GM19452 (cell line): Measurements from ENCODE around the gene PRSS22.

ENCODE experiments used
- ATAC-seq: cut with Tn5 transposase; IDR thresholded peaks from one replicate; pipeline ENCODE4 v1.9.1; 2021; ENCODE audit not compliant: unreplicated experiment

PRSS22 gene

DNA sequence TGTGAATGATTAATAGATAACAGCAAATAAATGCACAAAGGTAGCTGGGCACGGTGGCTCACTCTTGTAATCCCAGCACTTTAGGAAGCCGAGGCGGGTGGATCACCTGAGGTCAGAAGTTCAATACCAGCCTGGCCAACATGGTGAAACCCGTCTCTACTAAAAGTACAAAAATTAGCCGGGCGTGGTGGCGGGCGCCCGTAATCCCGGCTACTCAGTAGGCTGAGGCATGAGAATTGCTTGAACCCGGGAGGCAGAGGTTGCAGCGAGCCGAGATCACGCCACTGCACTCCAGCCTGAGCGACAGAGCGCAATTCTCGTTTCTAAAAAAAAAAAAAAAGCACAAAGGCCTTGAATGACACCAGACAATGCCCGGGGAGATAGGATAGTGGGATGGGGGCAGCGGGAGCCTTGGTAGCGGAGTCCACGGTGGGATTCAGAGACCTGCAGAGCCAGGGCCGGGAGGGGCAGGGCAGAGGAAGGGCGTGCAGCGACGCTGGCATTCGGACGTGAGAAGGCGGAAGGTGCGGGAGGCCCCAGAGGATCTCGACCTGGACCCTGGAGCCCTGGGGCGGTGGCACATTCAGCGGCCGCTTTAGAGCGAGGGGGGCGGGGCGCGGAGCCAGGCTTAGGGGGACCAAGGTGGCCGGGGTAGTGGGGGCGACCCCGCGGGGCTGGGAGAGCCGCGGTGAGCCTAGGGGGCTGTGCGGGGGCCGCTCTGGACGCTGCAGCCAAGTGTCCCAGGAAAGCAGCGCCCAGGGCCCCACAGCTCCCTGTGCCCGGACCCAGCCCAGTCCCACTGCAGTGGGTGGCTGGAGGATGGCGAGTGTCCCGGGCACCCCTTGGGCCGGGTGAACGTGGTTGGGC is 24.0 kb upstream of the PRSS22 start:
- ATAC-seq: peak; percentile 21

DNA sequence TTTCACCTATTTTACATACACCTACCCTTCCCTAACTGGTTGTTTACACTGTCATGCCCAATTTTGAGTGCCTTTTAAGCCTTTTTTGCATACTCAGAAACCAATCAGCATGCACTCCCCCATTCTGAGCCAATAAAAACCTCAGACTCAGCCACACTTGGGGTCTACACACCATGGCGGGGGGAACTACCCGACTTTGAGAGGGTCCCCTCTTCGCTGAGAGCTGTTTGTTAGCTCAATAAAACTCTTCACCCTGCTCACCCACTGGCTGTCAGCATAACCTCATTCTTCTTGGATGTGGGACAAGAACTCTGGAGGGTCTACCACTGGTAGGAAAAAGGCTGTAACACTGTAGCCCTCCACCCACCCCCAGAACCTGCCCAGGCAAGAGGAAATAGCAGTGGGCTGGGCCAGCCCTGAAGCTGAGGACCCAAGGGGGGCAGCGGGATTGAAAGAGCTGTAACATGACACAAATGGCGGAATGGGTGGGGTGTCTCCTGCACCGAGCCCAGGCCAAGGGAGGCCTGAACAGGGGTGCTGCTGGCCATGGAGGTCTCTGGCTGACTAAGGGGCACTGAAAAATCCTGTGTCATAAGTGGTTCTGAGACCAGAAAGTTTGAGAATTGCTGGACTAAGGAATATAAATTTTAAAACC is 22.0 kb upstream of the PRSS22 start:
- no peak for ATAC-seq

DNA sequence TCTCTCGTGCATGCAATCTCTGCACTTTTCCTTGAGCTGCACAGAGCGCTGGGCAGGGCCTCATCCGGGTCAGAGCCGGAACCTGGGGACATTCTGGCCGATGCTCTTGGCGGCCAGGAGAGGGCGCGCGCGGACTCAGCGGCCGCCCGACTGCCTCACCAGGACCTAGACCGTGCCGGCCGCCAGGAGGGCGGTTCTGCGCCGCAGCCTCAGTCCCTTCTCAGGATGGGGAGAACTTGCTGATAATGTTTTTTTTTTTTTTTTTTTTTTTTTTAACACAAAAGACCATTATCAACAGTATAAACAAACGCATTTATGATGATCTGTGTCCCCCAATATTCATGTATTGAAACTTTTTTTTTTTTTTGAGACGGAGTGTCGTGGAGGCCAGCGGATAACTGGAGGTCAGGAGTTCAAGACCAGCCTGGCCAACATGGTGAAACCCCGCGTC is 17.0 kb upstream of the PRSS22 start:
- peak; percentile 60 for ATAC-seq

DNA sequence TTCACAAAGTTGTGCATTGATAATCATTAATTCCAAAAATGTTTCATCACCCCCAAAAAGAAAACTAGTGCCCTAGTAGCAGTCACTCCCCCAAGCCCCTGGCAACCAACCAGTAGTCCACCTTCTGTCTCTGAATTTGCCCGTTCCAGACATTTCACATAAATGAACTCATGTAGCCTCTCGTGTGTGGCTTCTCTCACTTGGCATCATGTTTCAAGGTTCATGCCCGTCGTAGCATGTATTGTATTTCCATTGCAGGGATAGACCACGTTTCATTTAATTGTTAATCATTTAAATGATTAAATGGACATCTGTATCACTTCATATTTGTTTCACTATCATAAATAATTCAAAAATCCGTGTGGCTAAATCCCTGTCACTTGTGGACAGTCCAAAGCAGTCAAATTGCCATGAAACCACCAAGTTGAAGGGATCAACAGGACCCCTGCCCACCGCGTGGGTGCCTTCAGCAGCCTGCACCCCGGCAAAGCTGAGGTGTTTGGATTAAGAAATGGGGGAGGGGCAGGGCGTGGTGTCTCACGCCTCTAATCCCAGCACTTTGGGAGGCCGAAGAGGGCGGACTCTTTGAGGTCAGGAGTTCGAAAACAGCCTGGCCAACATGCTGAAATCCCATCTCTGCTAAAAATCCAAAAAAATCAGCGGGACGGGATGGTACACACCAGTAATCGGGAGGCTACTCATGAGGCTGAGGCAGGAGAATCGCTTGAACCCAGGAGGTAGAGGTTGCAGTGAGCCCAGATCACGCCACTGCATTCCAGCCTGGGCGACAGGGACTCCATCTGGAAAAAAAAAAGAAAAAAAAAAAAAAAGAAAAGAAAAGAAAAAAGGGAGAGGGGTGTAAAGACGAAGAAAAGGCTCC is 16.3 kb upstream of the PRSS22 start:
- ATAC-seq: no peak

DNA sequence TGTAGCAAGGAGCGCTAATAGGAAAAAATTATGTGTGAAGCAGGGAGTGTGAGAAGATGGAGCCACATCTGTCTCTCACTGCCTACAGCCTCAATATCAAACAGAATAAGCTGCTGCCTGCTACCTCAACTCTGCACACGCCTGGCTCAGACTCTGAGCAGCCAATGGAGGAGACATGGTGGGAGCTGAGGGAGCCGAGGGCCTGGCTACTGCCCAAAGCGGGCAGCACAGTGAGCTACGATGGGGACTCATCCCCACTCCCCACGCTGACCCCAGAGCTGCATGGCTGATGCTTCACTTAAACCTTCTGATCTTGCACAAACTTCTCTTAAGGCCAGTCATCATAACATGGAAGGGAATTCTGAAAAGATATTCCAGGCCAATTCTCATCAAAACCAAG is 14.0 kb upstream of the PRSS22 start:
- no peak for ATAC-seq

DNA sequence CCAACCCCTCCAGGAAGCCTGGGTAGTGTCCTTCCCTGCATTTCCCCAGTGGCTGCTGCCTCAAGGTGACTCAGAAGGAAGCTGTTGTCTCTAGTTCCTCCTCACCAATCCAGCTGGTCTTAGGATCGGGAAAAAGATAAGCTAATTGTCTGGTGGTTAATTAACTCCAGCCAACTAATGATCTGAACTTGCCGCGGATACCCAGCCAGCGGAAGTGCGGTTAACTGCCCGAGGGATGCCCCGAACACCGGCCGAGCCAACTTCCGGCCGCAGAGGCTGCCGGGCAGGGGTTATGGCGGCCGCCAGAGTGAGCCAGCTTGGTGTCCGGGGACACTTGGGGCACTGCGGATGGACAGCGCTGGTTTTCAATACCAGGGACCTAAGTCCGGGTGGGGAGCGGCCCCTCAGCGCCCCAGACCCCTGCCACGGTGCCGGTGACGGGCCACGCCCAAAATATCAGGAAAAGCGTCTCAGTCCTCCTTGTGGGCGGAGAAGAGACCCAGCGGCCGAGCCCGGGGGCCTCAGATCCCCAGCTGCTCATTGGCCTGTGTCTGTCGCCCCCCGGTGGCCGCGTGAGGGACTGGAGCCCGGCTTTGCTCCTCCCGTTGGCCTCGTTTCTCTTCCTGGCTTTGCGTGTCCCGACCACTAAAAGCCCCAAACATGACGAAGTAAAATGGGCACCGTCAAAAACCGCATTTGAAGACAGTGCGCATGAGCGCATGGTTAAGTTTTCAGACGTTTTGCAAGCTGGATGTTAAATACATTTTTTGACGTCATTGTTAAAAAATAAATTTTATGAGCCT is 10.2 kb upstream of the PRSS22 start:
- peak; percentile 91 for ATAC-seq

DNA sequence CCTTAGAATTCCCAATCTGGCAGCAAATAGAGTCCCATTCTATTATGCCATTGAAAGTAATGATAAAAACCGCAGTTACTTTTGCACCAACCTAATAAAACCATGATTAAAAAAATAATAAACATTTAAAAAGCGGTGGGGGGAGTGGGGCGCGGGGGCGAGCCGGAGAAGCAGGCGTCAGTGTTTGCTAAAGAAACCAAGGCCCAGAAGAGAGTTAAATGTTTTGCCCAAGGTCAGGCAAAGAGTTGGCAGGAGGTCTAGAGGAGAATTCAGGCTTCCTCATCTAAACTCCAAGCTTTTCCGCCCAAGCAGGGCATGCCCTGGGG is 9.7 kb upstream of the PRSS22 start:
- ATAC-seq: no peak

- ATAC-seq: no peak
Observed at GRCh38 chr16:2866431-2866830, 8.5 kb upstream of the PRSS22 start.

DNA sequence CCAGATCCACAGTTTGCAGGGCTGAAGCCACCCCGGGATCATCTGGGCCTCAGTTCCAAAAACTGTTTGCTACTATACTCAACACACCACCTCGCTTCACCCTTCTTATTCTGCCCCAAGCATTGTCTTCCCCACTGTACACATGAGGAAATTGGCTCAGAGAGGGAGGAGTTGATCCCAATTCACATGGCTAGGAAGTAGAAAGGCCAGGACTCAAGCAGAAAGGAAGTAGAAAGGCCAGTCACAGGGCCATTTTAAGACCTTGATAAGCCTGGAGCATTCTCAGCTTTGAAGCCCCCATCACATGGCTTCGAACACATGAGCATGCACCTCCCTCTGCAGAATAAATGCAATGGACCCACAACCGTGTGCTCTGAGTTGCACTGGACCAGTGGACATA is 7.7 kb upstream of the PRSS22 start:
- ATAC-seq: no peak

DNA sequence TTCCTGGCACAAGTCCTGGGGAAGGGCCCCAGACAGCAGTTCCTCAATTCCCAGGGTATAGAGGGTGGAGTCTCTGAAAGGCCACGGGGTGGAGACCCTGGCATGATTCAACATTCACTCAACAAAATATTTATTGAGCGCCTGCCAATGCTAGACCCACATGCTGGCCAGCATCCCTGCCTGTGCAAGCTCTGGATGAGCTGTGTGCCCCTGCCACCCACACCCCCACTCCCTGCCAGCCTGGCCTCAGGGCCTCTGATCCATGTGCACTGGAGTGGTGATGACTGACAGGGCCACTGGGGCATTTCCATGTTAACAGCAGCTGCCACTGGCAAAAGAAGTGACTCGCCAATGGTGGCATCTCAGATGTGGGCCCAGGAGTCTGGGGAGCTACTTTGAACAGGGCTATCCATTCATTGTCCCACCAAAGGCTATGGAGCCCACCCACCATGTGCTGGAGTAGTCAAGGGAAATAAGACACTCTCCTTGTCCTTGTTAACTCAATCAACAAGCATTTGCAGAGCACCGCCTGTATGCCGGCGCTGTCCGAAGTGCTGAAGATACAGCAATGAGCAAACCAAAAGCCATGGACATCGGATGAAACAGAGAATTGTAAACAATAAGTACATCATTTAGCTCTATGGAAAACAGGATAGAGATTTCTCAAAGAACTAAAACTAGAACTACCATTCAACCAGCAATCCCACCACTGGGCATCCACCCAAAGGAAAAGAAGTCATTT is 3.0 kb upstream of the PRSS22 start:
- no peak for ATAC-seq

GRCh38 chr16:2859686-2860265 is 1.8 kb upstream of the PRSS22 start:
- no peak for ATAC-seq

- ATAC-seq: no peak
Observed at GRCh38 chr16:2858245-2859025, 465 bp upstream of the PRSS22 start.

DNA sequence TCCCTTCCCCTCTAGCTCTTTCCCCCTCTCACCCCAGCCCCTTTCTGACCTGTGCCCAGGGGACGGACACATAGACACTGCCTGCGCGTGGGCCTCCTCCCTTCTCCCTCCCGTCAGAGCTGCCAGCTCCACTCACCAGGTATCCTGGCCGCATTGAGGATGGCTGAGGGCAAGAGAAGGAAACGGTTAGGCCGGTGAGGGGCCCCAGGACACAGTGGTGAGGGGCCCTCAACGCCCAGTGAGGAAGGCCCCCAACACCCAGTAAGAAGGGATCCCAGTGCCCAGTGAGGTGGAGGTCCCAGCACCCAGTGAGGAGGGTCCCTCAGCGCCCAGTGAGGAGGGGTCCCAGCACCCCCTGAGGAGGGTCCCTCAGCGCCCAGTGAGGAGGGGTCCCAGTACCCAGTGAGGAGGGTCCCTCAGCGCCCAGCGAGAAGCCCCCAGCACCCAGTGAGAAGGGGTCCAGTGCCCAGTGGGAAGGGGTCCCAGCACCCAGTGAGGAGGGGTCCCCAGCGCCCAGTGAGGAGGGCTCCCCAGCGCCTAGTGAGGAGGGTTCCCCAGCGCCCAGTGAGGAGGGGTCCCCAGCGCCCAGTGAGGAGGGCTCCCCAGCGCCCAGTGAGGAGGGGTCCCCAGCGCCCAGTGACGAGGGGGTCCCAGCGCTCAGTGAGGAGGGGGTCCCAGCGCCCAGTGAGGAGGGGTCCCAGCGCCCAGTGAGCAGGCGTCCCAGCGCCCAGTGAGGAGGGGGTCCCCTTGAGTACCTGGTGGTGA is 1.1 kb downstream of the PRSS22 start:
- no peak for ATAC-seq

- no peak for ATAC-seq
Observed at GRCh38 chr16:2856061-2856670, 1.8 kb downstream of the PRSS22 start.

DNA sequence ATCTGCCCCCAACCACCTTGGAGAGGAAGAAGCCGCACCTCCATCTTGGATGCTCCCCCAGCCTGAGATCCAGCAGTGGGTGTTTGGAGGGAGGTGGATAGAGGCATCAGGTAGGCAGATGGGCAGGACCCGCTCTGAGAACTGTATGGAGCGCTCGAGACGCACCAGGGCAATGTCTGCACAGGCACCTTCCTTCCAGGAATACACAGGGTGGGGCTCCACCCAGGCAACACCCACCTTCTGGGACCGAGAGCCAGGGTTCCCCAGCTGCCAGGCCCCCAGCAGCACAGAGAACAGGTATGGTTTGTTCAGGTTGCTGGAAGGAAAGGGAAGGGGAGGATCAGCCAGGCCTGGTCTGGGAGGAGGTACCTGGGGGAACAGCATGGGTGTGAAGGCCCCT is 2.4 kb downstream of the PRSS22 start:
- ATAC-seq: no peak

GRCh38 chr16:2854700-2855309 is 3.2 kb downstream of the PRSS22 start:
- ATAC-seq: no peak

GRCh38 chr16:2853531-2854073 is 4.4 kb downstream of the PRSS22 start:
- no peak for ATAC-seq
